Epidermal melanocyte (primary cell): Measurements from ENCODE around the gene CPOX.
"Not testable (repeated sequence)": the region's sequence is repeated elsewhere in the genome, so short reads cannot be mapped to it uniquely, and the experiment has no call there.

Experiments
- DNase-seq: peaks from one replicate; pipeline ENCODE4 v3.0.0; 2011; ENCODE audit warnings: low spot score; ENCODE audit not compliant: insufficient read length

The CPOX gene

GRCh38 chr3:98593046-98593936, at the start of gene CPOX:
CPOX (minus strand) TSS chr3:98593611; CDS start chr3:98593504, 107 bp downstream.
- peak; percentile 88 for DNase-seq

GRCh38 chr3:98642769-98643168, 49.4 kb upstream of the CPOX start:
- not testable (repeated sequence) for DNase-seq

- DNase-seq: not testable (repeated sequence)
Measured at GRCh38 chr3:98641756-98642155, 48.3 kb upstream of the CPOX start.

- DNase-seq: not testable (repeated sequence)
Measured at GRCh38 chr3:98638515-98638914, 45.1 kb upstream of the CPOX start.

- DNase-seq: no peak
Measured at GRCh38 chr3:98630416-98630815, 37.0 kb upstream of the CPOX start.

- no peak for DNase-seq
Measured at GRCh38 chr3:98628317-98628716, 34.9 kb upstream of the CPOX start.

- no peak for DNase-seq
Measured at GRCh38 chr3:98626151-98626550, 32.7 kb upstream of the CPOX start.

- DNase-seq: no peak
Measured at GRCh38 chr3:98623572-98624280, 30.3 kb upstream of the CPOX start.

- no peak for DNase-seq
Measured at GRCh38 chr3:98617841-98618240, 24.4 kb upstream of the CPOX start.

GRCh38 chr3:98613616-98614015, 20.2 kb upstream of the CPOX start:
- DNase-seq: no peak

- DNase-seq: no peak
Measured at GRCh38 chr3:98612996-98613517, 19.6 kb upstream of the CPOX start.

- no peak for DNase-seq
Measured at GRCh38 chr3:98612587-98612986, 19.2 kb upstream of the CPOX start.

GRCh38 chr3:98608029-98608428, 14.6 kb upstream of the CPOX start:
- no peak for DNase-seq

- no peak for DNase-seq
Measured at GRCh38 chr3:98603580-98603979, 10.2 kb upstream of the CPOX start.

- peak; percentile 44 for DNase-seq
Measured at GRCh38 chr3:98602078-98602678, 8.8 kb upstream of the CPOX start.

- DNase-seq: no peak
Measured at GRCh38 chr3:98601180-98601579, 7.8 kb upstream of the CPOX start.

- DNase-seq: no peak
Measured at GRCh38 chr3:98600412-98601095, 7.1 kb upstream of the CPOX start.

GRCh38 chr3:98599647-98600411, 6.4 kb upstream of the CPOX start:
- no peak for DNase-seq

- no peak for DNase-seq
Measured at GRCh38 chr3:98598492-98598891, 5.1 kb upstream of the CPOX start.
